IMR-90 (cell line): ENCODE measurements around the gene ELF2. TPM values are rescaled to one million over a fixed set of nuclear protein-coding genes. Genes with fewer than 3 reads are reported as not detected.

Source experiments
- ATAC-seq: fragments of 200-7000 bp; cut with Tn5 transposase; 2 replicates; pipeline ENCODE4 v1.9.1; 2020; ENCODE audit warnings: low read depth, mild to moderate bottlenecking, moderate library complexity
- BruUV-seq: library from RNA; stranded (reverse); fragments of 400-500 nt; replicated peaks from 2 replicates; lab custom pipeline; 2021; lab: Mats Ljungman, UMichigan
- CTCF ChIA-PET: fragments of 300-600 bp; formaldehyde crosslinking; extraction: SDS; loops from one replicate; lab custom pipeline; 2021; ENCODE audit warnings: antibody characterized with exemption; lab: Yijun Ruan, JAX
- POLR2A ChIA-PET: fragments of 300-600 bp; sonication (Branson Sonifier 250); formaldehyde crosslinking; loops from one replicate; lab custom pipeline; 2022; ENCODE audit warnings: antibody characterized with exemption; ENCODE audit not compliant: unreplicated experiment; lab: Charles Lee
- DNase-seq: peaks from one replicate; pipeline ENCODE4 v3.0.0; 2013
- H2AFZ ChIP-seq: replicated peaks from 2 replicates; pipeline ENCODE3; 2013; ENCODE audit warnings: low read length, mild to moderate bottlenecking; ENCODE audit not compliant: poor library complexity
- H2AK5ac ChIP-seq: 2 replicates; pipeline ENCODE4 v1.6.1; 2013; ENCODE audit warnings: low read depth, low read length, inconsistent platforms
- H2AK9ac ChIP-seq: replicated peaks from 2 replicates; pipeline ENCODE3; 2013; ENCODE audit warnings: mild to moderate bottlenecking, low read depth, low read length, moderate library complexity; ENCODE audit not compliant: poor library complexity
- H2BK120ac ChIP-seq: 2 replicates; pipeline ENCODE4 v1.6.1; 2013; ENCODE audit warnings: low read depth, low read length, inconsistent platforms
- H2BK15ac ChIP-seq: 3 replicates; pipeline ENCODE4 v1.6.1; 2013; ENCODE audit warnings: low read depth, low read length, inconsistent platforms
- H2BK20ac ChIP-seq: 2 replicates; pipeline ENCODE4 v1.6.1; 2013; ENCODE audit warnings: low read depth, mild to moderate bottlenecking, inconsistent platforms, low read length, moderate library complexity
- H2BK5ac ChIP-seq: 2 replicates; pipeline ENCODE4 v1.6.1; 2013; ENCODE audit warnings: mild to moderate bottlenecking, low read depth, low read length, inconsistent platforms; ENCODE audit not compliant: poor library complexity, severe bottlenecking
- H3K14ac ChIP-seq: replicated peaks from 2 replicates; pipeline ENCODE4 v1.6.1; 2013; ENCODE audit warnings: low read depth, low read length, inconsistent platforms
- H3K18ac ChIP-seq: 2 replicates; pipeline ENCODE4 v1.6.1; 2013; ENCODE audit warnings: low read depth, low read length, control low read depth
- H3K23ac ChIP-seq: 2 replicates; pipeline ENCODE4 v1.6.1; 2013; ENCODE audit warnings: low read depth, low read length, inconsistent platforms
- H3K27ac ChIP-seq: 2 replicates; pipeline ENCODE4 v1.5.1; 2013; ENCODE audit warnings: mild to moderate bottlenecking, control low read depth, low read length; ENCODE audit not compliant: insufficient read depth
- H3K27me3 ChIP-seq: 2 replicates; pipeline ENCODE4 v1.6.1; 2013; ENCODE audit warnings: low read length; ENCODE audit not compliant: control insufficient read depth, insufficient read depth
- H3K36me3 ChIP-seq: 2 replicates; pipeline ENCODE4 v1.6.1; 2013; ENCODE audit warnings: low read length, mixed read lengths; ENCODE audit not compliant: control insufficient read depth, insufficient read depth
- H3K4ac ChIP-seq: 2 replicates; pipeline ENCODE4 v1.6.1; 2013; ENCODE audit warnings: low read depth, low read length, inconsistent platforms
- H3K4me1 ChIP-seq: 2 replicates; pipeline ENCODE4 v1.6.1; 2013; ENCODE audit warnings: low read length, mixed read lengths; ENCODE audit not compliant: control insufficient read depth, insufficient read depth
- H3K4me2 ChIP-seq: 2 replicates; pipeline ENCODE4 v1.6.1; 2013; ENCODE audit warnings: low read depth, mild to moderate bottlenecking, control low read depth, low read length, moderate library complexity
- H3K4me3 ChIP-seq: 2 replicates; pipeline ENCODE4 v1.5.1; 2013; ENCODE audit warnings: low read depth, mild to moderate bottlenecking, control low read depth, low read length, moderate library complexity; ENCODE audit not compliant: insufficient read depth
- H3K56ac ChIP-seq: 2 replicates; pipeline ENCODE4 v1.6.1; 2013; ENCODE audit warnings: low read length, inconsistent platforms; ENCODE audit not compliant: insufficient read depth; ENCODE audit errors: extremely low read depth
- H3K79me1 ChIP-seq, 2 experiments: 2 replicates each; pipeline ENCODE4 v1.6.1; 2013; ENCODE audit warnings: low read length in 2 of 2, inconsistent platforms in 1 of 2, low read depth in 1 of 2
- H3K9ac ChIP-seq: 2 replicates; pipeline ENCODE4 v1.6.1; 2013; ENCODE audit warnings: low read depth, low read length, control low read depth
- H3K9me1 ChIP-seq: 2 replicates; pipeline ENCODE4 v1.6.1; 2013; ENCODE audit warnings: low read length, inconsistent platforms; ENCODE audit not compliant: insufficient read depth
- H3K9me3 ChIP-seq: 2 replicates; pipeline ENCODE4 v1.6.1; 2013; ENCODE audit warnings: low read length; ENCODE audit not compliant: control insufficient read depth, insufficient read depth
- H4K20me1 ChIP-seq: 2 replicates; pipeline ENCODE4 v1.6.1; 2013; ENCODE audit warnings: low read length, inconsistent platforms; ENCODE audit not compliant: insufficient read depth
- H4K5ac ChIP-seq: 2 replicates; pipeline ENCODE4 v1.6.1; 2013; ENCODE audit warnings: mild to moderate bottlenecking, low read depth, low read length, control low read depth
- H4K8ac ChIP-seq, 2 experiments: 2 replicates each; pipeline ENCODE4 v1.6.1; 2013; ENCODE audit warnings: low read depth in 2 of 2, low read length in 2 of 2, control low read depth in 1 of 2, inconsistent platforms in 1 of 2
- H4K91ac ChIP-seq: 2 replicates; pipeline ENCODE4 v1.6.1; 2013; ENCODE audit warnings: low read depth, low read length, inconsistent platforms; ENCODE audit not compliant: insufficient read depth
- CEBPB ChIP-seq: IDR thresholded peaks from 2 replicates; pipeline ENCODE4 v1.6.1; 2012; ENCODE audit warnings: low read depth, low read length, improper control_type of control experiment
- CHD1 ChIP-seq: IDR thresholded peaks from 2 replicates; pipeline ENCODE4 v1.6.1; 2012; ENCODE audit warnings: low read depth, low read length, improper control_type of control experiment
- FOS ChIP-seq: fragments of 150-350 bp; IDR thresholded peaks from 2 replicates; pipeline ENCODE4 v1.6.1; 2016; ENCODE audit warnings: low read depth, low read length
- MAFK ChIP-seq: IDR thresholded peaks from 2 replicates; pipeline ENCODE4 v1.6.1; 2012; ENCODE audit warnings: low read depth, low read length, improper control_type of control experiment
- MAZ ChIP-seq: IDR thresholded peaks from 2 replicates; pipeline ENCODE4 v1.6.1; 2012; ENCODE audit warnings: low read depth, mild to moderate bottlenecking, low read length, improper control_type of control experiment, moderate library complexity, borderline replicate concordance
- RAD21 ChIP-seq: IDR thresholded peaks from 2 replicates; pipeline ENCODE4 v1.6.1; 2012; ENCODE audit warnings: low read length, improper control_type of control experiment
- SMC3 ChIP-seq: fragments of 150-350 bp; IDR thresholded peaks from 2 replicates; pipeline ENCODE4 v1.6.1; 2016; ENCODE audit warnings: low read depth, mild to moderate bottlenecking, antibody characterized with exemption, low read length, moderate library complexity
- USF2 ChIP-seq: fragments of 150-350 bp; IDR thresholded peaks from 2 replicates; pipeline ENCODE4 v1.6.1; 2017; ENCODE audit warnings: mild to moderate bottlenecking, antibody characterized with exemption, low read length, low read depth
- WGBS, 2 experiments: methylation state at CpG; one replicate each; pipeline versions ENCODE4 v1.1.5 to v1.1.7; 2013; ENCODE audit warnings: missing lambda C conversion rate in 2 of 2; ENCODE audit not compliant: insufficient read length in 1 of 2; ENCODE audit errors: extremely low coverage in 2 of 2; 5-methylcytosine and 5-hydroxymethylcytosine counted together
- dilution Hi-C: fragments of 300-500 bp; cut with HindIII; formaldehyde crosslinking; loops from one replicate; pipeline ENCODE4 v1.14.3; 2018; ENCODE audit warnings: low sequenced_read_pairs; ENCODE audit not compliant: unreplicated experiment
- in situ Hi-C: fragments of 300-500 bp; cut with MboI; formaldehyde crosslinking; loops from 3 replicates; pipeline ENCODE4 v1.14.3; 2019; ENCODE audit warnings: low sequenced_read_pairs, inconsistent platforms, mixed read lengths
- intact Hi-C: fragments of 100-400 bp; cut with micrococcal nuclease; formaldehyde crosslinking; loops from 2 replicates; pipeline ENCODE4 v1.10.0; 2022
- polyA plus RNA-seq, 3 experiments: library from polyadenylated mRNA; depleted of rRNA; stranded (reverse); fragments of >200 nt; gene quantifications; 2 replicates each; pipeline ENCODE4 v1.2.3, GENCODE V29; 2012; ENCODE audit warnings: low replicate concordance in 1 of 3
- total RNA-seq: library from RNA; depleted of rRNA; stranded (reverse); fragments of >200 nt; gene quantifications from 2 replicates; pipeline ENCODE4 v1.2.3, GENCODE V29; 2012

Gene ELF2
- total and polyA plus RNA-seq, 2 of the 4 experiments (the other 2 are of a cell fraction), result 14.5 to 42.3 TPM

GRCh38 chr4:139154538-139154937 lies 22.5 kb downstream of the ELF2 start:
- no peak for DNase-seq
- Histone ChIP-seq H3K4me1 (peaks cover 7% of the 10 kb centered on the region), H3K9me3 (no peaks in the 10 kb centered on the region), H2BK120ac (no peak overlapping the region), H3K27ac (no peak overlapping the region), H3K4me2 (no peak overlapping the region), H2BK5ac (no peak overlapping the region), H4K20me1 (peaks cover 23% of the 10 kb centered on the region; the same call in 1 of the 2 replicates), H4K8ac (no peak overlapping the region), H3K23ac (no peak overlapping the region), H2BK15ac (no peak overlapping the region), H2AFZ (no peak overlapping the region), H3K36me3 (no peaks in the 10 kb centered on the region), H3K9me1 (peaks cover 4% of the 10 kb centered on the region; the same call in 1 of the 2 replicates), H3K79me1 (peaks cover 15 to 38% of the 10 kb centered on the region in 2 experiments), H3K4ac (no peak overlapping the region), H2AK5ac (no peak overlapping the region), H3K4me3 (no peak overlapping the region), H2BK20ac (no peak overlapping the region), H4K5ac (no peak overlapping the region), H2AK9ac (no peak overlapping the region), H4K91ac (no peak overlapping the region), H3K9ac (no peak overlapping the region), H3K14ac (no peak overlapping the region), H3K18ac (no peak overlapping the region), H3K27me3 (no peaks in the 10 kb centered on the region), H3K56ac (no peak overlapping the region)
- ChIA-PET POLR2A (no interaction called here), CTCF (interaction anchor here (0.6 to 1.8 kb wide), 2 partner anchors 13 to 35 kb away, joined by 4 to 7 read pairs; no protein-coding TSS in a partner anchor)
- dilution Hi-C loops, result no loop called here
- no peak for ATAC-seq
- no CpG with 5 or more reads among the region's 1 CpG for WGBS, 2 experiments
- BruUV-seq, result no TSS peak
- TF ChIP-seq MAZ (no peak), SMC3 (no peak), MAFK (0 out of 2 replicates have a peak, but pooled peaks have one; percentile 1), FOS (no peak), CEBPB (no peak), RAD21 (no peak), USF2 (0 out of 2 replicates have a peak, but pooled peaks have one; percentile 30), CHD1 (no peak)
- intact Hi-C loops, result no loop called here
- in situ Hi-C loops, result no loop called here
